Keratinocyte (primary cell): ENCODE results near the gene APP. TPM values are rescaled to one million over a fixed set of nuclear protein-coding genes. Genes with fewer than 3 reads are reported as not detected.

Source experiments
- DNase-seq: peaks from one replicate; pipeline ENCODE4 v3.0.0-alpha.2; 2011; ENCODE audit warnings: low read depth, missing footprints, low spot score
- FAIRE-seq: peaks from 2 replicates; lab custom pipeline; 2011; peaks lifted over from hg19 to GRCh38; lab: Jason Lieb, UNC
- H2AFZ ChIP-seq: 2 replicates; pipeline ENCODE4 v1.6.0; 2012; ENCODE audit warnings: low read length, control low read depth, inconsistent platforms; ENCODE audit not compliant: control insufficient read depth
- H3K27ac ChIP-seq: 2 replicates; pipeline ENCODE4 v1.5.1; 2011; ENCODE audit warnings: low read length; ENCODE audit not compliant: control insufficient read depth, insufficient read depth
- H3K27me3 ChIP-seq: 3 replicates; pipeline ENCODE4 v1.6.0; 2011; ENCODE audit warnings: low read length; ENCODE audit not compliant: control insufficient read depth, insufficient read depth; ENCODE audit errors: extremely low read depth
- H3K36me3 ChIP-seq, 2 experiments: 2 replicates in 1 of 2; 3 replicates in 1 of 2; pipeline ENCODE4 v1.5.1; 2011; ENCODE audit warnings: low read length in 2 of 2, mild to moderate bottlenecking in 1 of 2; ENCODE audit not compliant: control insufficient read depth in 2 of 2, insufficient read depth in 2 of 2; ENCODE audit errors: extremely low read depth in 1 of 2
- H3K4me1 ChIP-seq: 3 replicates; pipeline ENCODE4 v1.5.1; 2011; ENCODE audit warnings: low read length; ENCODE audit not compliant: control insufficient read depth, insufficient read depth; ENCODE audit errors: extremely low read depth
- H3K4me2 ChIP-seq: 3 replicates; pipeline ENCODE4 v1.6.0; 2011; ENCODE audit warnings: low read depth, low read length; ENCODE audit not compliant: control insufficient read depth, insufficient read depth; ENCODE audit errors: extremely low read depth
- H3K4me3 ChIP-seq, 3 experiments: fragments of 200-600 bp in 1 of 3; sonication (generic) in 1 of 3; 2 replicates in 2 of 3; 3 replicates in 1 of 3; pipeline ENCODE4 v1.5.1; 2011 to 2016; ENCODE audit warnings: low read length in 3 of 3, mild to moderate bottlenecking in 3 of 3, control low read depth in 2 of 3, inconsistent platforms in 1 of 3, low read depth in 1 of 3, mixed read lengths in 1 of 3, mixed run types in 1 of 3, moderate library complexity in 1 of 3; ENCODE audit not compliant: control insufficient read depth in 2 of 3, insufficient read depth in 2 of 3; ENCODE audit errors: extremely low read depth in 1 of 3
- H3K79me2 ChIP-seq: 2 replicates; pipeline ENCODE4 v1.6.0; 2012; ENCODE audit warnings: low read length; ENCODE audit not compliant: control insufficient read depth, insufficient read depth
- H3K9ac ChIP-seq: 3 replicates; pipeline ENCODE4 v1.6.0; 2011; ENCODE audit warnings: low read length; ENCODE audit not compliant: control insufficient read depth, insufficient read depth; ENCODE audit errors: extremely low read depth
- H3K9me1 ChIP-seq: 3 replicates; pipeline ENCODE4 v1.6.0; 2011; ENCODE audit warnings: low read length; ENCODE audit not compliant: control insufficient read depth, insufficient read depth; ENCODE audit errors: extremely low read depth
- H3K9me3 ChIP-seq: 2 replicates; pipeline ENCODE4 v1.5.1; 2012; ENCODE audit warnings: low read depth, low read length; ENCODE audit not compliant: control insufficient read depth
- H4K20me1 ChIP-seq: 3 replicates; pipeline ENCODE4 v1.6.0; 2011; ENCODE audit warnings: low read length; ENCODE audit not compliant: control insufficient read depth, insufficient read depth; ENCODE audit errors: extremely low read depth
- CTCF ChIP-seq, 3 experiments: IDR thresholded peaks in 1 of 3; conservative IDR thresholded peaks in 1 of 3; optimal IDR thresholded peaks in 1 of 3; 2 replicates in 2 of 3; 3 replicates in 1 of 3; pipeline versions ENCODE3 to v1.5.1; 2011; ENCODE audit warnings: low read length in 3 of 3, mild to moderate bottlenecking in 3 of 3, moderate library complexity in 2 of 3, control low read depth in 1 of 3, inconsistent platforms in 1 of 3; ENCODE audit not compliant: insufficient read depth in 2 of 3; ENCODE audit errors: extremely low read depth in 1 of 3
- EZH2 ChIP-seq: IDR thresholded peaks from one replicate; pipeline ENCODE4 v1.6.1; 2012; ENCODE audit warnings: inconsistent platforms, mild to moderate bottlenecking, low read length, moderate library complexity
- dilution Hi-C: fragments of 300-500 bp; cut with MboI; formaldehyde crosslinking; loops from one replicate; pipeline ENCODE4 v1.7.0; 2020; ENCODE audit warnings: low sequenced_read_pairs; ENCODE audit not compliant: extremely low pct_ligation_motif_present
- polyA plus RNA-seq, 5 experiments: library from polyadenylated mRNA; depleted of rRNA in 3 of 5; stranded (reverse) in 3 of 5; stranded (forward) in 1 of 5; unstranded in 1 of 5; fragments of >200 nt; gene quantifications; 1 replicate in 1 of 5; 2 replicates in 3 of 5; 3 replicates in 1 of 5; pipeline versions ENCODE4 v1.2.1 to v1.2.3, GENCODE V29; 2011 to 2012; ENCODE audit warnings: missing spikeins in 2 of 5, low read depth in 1 of 5, low replicate concordance in 1 of 5

The APP gene
- polyA plus RNA-seq, 1 donor (not counting 4 experiments of a cell fraction or from before 2014, with no cell fraction given): 1,015 TPM

GRCh38 chr21:26142363-26142762 lies 28.2 kb downstream of the APP start:
- Histone ChIP-seq H3K9ac (no peak overlapping the region), H3K79me2 (peaks cover 99% of the 10 kb centered on the region), H3K9me1 (no peaks in the 10 kb centered on the region), H3K9me3 (no peaks in the 10 kb centered on the region), H3K4me2 (no peak overlapping the region), H3K27me3 (no peaks in the 10 kb centered on the region), H4K20me1 (peaks cover 28% of the 10 kb centered on the region), H3K4me3 (no peak overlapping the region), H3K4me1 (peaks cover 6% of the 10 kb centered on the region), H3K27ac (no peak overlapping the region), H2AFZ (no peak overlapping the region), H3K36me3 (peaks cover 11 to 27% of the 10 kb centered on the region in 2 experiments)
- dilution Hi-C loops: no loop called here
- FAIRE-seq (no peak), DNase-seq (no peak)
- TF ChIP-seq CTCF (optimal IDR thresholded peaks at IDR 0.05 in 1 of 3, IDR thresholded peaks at IDR 0.05 in 1 of 3, conservative IDR thresholded peaks at IDR 0.05 in 1 of 3; ENCODE audit: extremely low read depth in 1 of 3, insufficient read depth in 2 of 3, low read length in 3 of 3): no peak

- Histone ChIP-seq H2AFZ (no peak overlapping the region), H3K9me1 (no peaks in the 10 kb centered on the region), H3K27ac (no peak overlapping the region), H3K9ac (no peak overlapping the region), H4K20me1 (peaks cover 30% of the 10 kb centered on the region), H3K4me2 (no peak overlapping the region), H3K79me2 (peaks cover 98% of the 10 kb centered on the region), H3K4me3 (no peak overlapping the region), H3K4me1 (peaks cover 6% of the 10 kb centered on the region), H3K9me3 (no peaks in the 10 kb centered on the region), H3K36me3 (peaks cover 13 to 22% of the 10 kb centered on the region in 2 experiments), H3K27me3 (no peaks in the 10 kb centered on the region)
- no peak for FAIRE-seq
- dilution Hi-C loops: no loop called here
- TF ChIP-seq CTCF (optimal IDR thresholded peaks at IDR 0.05 in 1 of 3, IDR thresholded peaks at IDR 0.05 in 1 of 3, conservative IDR thresholded peaks at IDR 0.05 in 1 of 3; ENCODE audit: extremely low read depth in 1 of 3, insufficient read depth in 2 of 3, low read length in 3 of 3) (no peak), EZH2 (no peak)
- no peak for DNase-seq
Measured at GRCh38 chr21:26140926-26141325, 29.6 kb downstream of the APP start.
